Left ventricle myocardium superior (tissue), 1 donor: Measurements from ENCODE around the gene AKNA. TPM values are rescaled to one million over a fixed set of nuclear protein-coding genes. Genes with fewer than 3 reads are reported as not detected.

Experiments
- ATAC-seq: fragments of 200-7000 bp; cut with Tn5 transposase; one replicate; pipeline ENCODE4 v1.9.1; 2020; ENCODE audit warnings: mild to moderate bottlenecking, moderate library complexity
- DNase-seq: peaks from one replicate; pipeline ENCODE4 v3.0.0-alpha.2; 2020
- intact Hi-C: fragments of 100-400 bp; cut with micrococcal nuclease; formaldehyde crosslinking; loops from one replicate; pipeline ENCODE4 v1.11.0; 2022
- long read RNA-seq: library from polyadenylated mRNA; unstranded; transcript quantifications from one replicate; pipeline ENCODE4 v2.0.0, GENCODE V29; 2021
- total RNA-seq: library from RNA; stranded (reverse); fragmentation: NEBNext Ultra II Directional; extraction: Animal tissue kit (Norgen Biotek cat#: 25700); gene quantifications from one replicate; pipeline ENCODE4 v1.2.1, GENCODE V29; 2021
- donor health status: DM: no; HTN: yes; CAD: no; lungs with severe emphysema.

Gene AKNA, protein sequence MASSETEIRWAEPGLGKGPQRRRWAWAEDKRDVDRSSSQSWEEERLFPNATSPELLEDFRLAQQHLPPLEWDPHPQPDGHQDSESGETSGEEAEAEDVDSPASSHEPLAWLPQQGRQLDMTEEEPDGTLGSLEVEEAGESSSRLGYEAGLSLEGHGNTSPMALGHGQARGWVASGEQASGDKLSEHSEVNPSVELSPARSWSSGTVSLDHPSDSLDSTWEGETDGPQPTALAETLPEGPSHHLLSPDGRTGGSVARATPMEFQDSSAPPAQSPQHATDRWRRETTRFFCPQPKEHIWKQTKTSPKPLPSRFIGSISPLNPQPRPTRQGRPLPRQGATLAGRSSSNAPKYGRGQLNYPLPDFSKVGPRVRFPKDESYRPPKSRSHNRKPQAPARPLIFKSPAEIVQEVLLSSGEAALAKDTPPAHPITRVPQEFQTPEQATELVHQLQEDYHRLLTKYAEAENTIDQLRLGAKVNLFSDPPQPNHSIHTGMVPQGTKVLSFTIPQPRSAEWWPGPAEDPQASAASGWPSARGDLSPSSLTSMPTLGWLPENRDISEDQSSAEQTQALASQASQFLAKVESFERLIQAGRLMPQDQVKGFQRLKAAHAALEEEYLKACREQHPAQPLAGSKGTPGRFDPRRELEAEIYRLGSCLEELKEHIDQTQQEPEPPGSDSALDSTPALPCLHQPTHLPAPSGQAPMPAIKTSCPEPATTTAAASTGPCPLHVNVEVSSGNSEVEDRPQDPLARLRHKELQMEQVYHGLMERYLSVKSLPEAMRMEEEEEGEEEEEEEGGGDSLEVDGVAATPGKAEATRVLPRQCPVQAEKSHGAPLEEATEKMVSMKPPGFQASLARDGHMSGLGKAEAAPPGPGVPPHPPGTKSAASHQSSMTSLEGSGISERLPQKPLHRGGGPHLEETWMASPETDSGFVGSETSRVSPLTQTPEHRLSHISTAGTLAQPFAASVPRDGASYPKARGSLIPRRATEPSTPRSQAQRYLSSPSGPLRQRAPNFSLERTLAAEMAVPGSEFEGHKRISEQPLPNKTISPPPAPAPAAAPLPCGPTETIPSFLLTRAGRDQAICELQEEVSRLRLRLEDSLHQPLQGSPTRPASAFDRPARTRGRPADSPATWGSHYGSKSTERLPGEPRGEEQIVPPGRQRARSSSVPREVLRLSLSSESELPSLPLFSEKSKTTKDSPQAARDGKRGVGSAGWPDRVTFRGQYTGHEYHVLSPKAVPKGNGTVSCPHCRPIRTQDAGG (N-terminal part only)
- total RNA-seq, result 5.1 TPM
- long read RNA-seq, partial matches to known transcripts, result 0 of 1 reads
- long read RNA-seq, other reads (novel, unspliced or antisense), result 1 of 1 reads

DNA sequence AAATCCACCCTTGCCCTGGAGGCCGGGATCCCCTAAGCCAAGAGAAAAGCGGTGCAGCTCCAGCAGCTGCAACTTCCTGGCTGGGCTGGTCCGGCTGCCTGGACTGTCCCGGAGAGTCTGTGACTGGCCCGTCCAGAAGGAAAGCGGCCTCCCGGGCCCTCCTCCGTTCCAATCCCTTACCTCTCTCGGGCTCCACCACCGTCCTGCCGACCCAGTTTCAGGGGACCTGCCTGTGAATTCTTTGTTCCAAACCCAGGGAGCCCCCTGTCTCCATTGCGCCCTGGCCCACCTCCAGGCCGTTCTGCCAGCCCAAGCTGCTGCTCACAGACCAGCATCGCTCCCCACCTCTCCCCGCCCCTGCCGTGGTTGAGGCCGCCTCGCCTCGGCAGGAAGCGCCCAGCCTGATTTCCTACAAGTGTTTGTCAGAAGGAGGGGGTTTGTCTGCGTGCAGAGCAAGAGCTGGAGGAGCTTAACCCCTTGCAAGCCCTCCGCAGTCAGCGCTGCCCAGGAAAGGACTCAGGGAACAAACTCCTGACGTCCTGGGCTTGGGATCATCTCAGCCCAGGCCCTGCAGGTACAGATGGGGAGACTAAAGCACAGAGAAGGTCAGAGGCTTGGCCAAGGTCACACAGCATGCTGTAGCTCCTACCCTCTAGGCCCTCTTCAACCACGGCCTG lies at the start of gene AKNA:
Gene AKNA, minus strand, starts transcription at position 303 of the 677 bp plus-strand sequence. CDS start 6,649 bp downstream, outside the sequence.
- intact Hi-C loops, result no loop called here
- ATAC-seq, result peak; percentile 73
- DNase-seq, result peak; percentile 81

DNA sequence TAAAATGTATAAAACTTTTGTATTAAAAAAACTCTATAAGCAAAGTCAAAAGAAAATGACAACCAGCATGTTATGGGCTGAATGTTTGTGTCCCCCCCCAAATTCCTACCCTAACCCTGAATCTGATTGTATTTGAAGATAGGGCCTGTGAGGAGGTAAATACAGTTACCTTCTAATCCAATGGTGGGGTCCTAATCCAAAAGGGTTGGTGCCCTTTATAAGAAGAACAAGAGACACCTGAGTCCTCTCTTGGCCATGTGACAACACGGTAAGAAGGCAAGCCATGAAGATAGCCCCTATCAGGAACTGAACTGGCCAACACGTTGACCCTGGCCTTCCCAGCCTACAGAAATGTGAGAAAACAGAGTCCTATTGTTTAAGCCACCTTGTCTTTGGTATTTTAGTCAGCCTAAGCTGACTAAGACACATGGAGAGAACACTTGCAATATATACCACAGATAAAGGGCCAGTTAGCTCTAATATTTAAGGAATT lies 49.7 kb upstream of the AKNA start:
- ATAC-seq, result no peak
- intact Hi-C loops, result loop anchor here (10.0 kb wide), 1 partner anchor 217 kb away; the partner anchor contains the start of gene TEX53

DNA sequence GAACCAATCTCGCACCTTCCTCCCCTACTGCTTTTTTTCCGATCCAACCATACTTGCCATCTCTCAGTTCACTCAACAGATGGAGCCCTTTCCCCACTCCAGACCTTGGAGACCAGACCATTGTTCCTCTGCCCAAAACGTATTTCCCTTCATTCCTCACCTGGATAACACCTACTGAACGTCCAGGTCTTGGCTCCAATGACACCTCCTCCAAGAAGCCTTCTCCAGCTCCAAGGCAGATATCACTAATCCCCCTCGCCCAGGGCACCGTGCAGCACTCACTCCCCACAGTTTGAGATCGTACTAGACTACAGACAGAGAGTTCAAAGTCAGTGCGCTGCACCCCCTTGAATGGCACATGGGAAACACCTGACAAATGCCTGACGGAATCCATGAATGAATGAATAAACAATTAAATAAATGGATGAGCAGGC lies 47.1 kb upstream of the AKNA start:
- DNase-seq (no peak), ATAC-seq (peak; percentile 32)
- intact Hi-C loops, result loop anchor here (10.0 kb wide), 1 partner anchor 220 kb away; the partner anchor contains the start of gene TEX53

More for the DNA sequence above, 49.7 kb upstream of the AKNA start:
- DNase-seq, result no peak

DNA sequence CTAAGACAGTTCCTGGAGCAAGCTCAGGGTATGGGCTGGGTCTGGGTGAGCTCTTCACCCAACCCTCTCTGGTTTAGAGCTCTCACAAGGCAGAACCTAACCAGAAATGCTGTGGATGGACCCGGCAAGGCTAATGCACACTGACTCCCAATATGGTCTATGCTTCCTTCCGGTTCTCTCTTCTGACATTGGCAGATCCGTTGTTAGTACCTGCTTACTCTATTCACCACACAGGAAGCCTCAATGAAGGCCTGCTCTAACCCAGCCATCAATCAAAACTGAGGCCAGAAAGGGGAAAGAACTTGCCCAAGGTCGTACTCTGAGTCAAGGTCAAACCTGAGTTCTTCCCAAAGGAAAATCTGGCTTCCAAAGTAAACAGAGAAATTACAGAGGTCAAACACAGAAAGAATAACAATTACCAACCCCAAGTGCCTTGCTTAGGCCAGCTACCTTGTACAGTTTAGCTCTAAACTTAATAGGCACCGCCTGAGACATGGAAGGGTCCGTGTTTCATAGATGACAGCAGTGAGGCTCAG lies 46.0 kb upstream of the AKNA start:
- DNase-seq (no peak), ATAC-seq (no peak)
- intact Hi-C loops, result loop anchor here (10.0 kb wide), 1 partner anchor 221 kb away; the partner anchor contains the start of gene TEX53

DNA sequence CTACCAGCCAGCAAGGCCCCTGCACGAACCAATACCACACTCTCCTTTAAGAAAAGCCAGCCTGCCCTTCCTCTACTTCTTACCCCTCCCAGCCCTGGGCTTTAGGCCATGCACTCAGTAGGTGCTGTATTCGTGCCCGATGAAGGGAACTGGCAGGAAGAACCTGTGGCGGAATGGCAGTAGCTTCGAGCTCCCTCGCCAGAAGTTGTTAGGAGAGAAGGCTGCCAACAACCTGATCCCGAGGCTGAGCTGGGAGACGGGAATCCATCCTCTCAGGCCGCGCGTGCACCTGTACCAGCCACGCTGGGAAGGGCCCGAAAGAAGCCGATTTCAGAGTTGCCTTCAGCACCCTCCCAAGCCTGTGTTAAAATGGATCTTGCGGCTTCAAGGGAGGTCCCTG lies 45.3 kb upstream of the AKNA start:
- no peak for DNase-seq
- ATAC-seq, result no peak
- intact Hi-C loops, result loop anchor here (10.0 kb wide), 1 partner anchor 222 kb away; the partner anchor contains the start of gene TEX53

DNA sequence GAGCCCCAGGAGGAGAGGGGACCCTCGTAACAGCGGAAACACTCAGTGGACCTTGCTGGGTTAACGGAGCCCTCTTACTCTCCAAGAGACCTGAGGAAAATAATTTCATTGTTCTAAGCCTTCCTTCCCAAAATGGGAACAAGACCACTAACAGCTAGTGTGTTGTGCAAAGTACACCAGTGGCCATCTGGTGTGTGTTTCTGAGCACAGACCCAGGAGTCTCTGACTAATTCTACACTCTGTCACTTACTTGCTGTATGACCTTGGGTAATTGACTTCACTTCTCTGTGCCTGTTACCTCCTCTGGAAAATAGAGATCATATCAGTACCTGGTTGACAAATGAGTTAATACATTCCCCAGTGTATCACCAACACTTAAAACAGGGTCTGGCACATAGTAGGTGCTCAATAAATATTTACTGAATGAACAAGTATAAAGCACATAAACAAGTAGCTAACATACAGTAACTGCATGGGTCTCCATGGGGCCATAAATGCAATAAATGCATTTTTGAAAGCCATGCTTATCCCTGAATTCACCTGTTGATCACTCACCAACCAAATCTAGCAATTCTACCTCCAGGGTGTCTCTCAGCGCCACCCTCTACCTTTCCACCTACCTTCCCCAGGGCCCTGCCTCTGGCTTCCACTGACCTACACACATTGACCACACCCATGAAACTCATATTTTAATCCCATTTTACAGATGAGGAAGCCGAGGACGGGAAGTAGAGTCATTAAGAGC lies 44.7 kb upstream of the AKNA start:
- intact Hi-C loops, result loop anchor here (10.0 kb wide), 1 partner anchor 222 kb away; the partner anchor contains the start of gene TEX53
- DNase-seq, result no peak
- no peak for ATAC-seq

DNA sequence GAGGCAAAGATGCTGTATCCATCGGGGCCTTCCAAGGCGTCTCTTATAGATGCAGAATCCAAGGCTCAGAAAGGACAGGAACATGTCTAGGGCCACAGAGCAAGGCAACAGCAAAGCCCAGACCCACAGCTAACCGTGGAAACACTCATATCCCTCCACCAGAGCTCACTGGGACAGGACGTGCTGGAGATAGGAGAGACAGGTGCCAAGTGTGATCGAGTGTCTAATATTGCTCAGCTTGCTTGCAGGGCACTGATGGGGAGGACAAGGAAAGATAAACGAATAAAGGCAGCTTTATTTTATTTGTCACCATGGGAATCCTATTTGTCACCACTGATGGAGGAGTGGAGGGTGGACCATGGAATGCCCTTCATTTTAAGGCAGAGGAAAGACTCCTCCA lies 44.0 kb upstream of the AKNA start:
- intact Hi-C loops, result loop anchor here (10.0 kb wide), 1 partner anchor 223 kb away; the partner anchor contains the start of gene TEX53
- ATAC-seq, result no peak

DNA sequence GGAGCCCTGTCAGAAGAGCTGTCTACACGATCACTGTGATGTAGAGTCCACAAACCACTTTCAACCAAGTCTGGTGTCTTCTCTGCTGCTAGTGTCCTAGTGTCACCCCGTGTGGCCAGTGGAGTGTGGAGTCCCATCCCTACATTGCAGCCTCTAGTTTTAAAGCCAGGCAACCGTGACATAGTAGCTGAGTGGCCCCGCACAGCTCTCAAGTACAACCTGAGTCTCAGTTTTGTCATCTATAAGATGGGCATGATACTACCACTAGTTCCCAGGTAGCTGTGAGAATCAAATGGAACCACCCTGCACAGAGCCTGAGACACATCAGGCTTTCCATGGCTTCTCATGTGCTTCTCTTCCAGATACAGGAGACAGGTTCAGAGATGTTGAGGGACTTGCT lies 43.2 kb upstream of the AKNA start:
- intact Hi-C loops, result loop anchor here (10.0 kb wide), 1 partner anchor 224 kb away; the partner anchor contains the start of gene TEX53
- DNase-seq (no peak), ATAC-seq (no peak)

More for the DNA sequence above, 44.0 kb upstream of the AKNA start:
- no peak for DNase-seq

DNA sequence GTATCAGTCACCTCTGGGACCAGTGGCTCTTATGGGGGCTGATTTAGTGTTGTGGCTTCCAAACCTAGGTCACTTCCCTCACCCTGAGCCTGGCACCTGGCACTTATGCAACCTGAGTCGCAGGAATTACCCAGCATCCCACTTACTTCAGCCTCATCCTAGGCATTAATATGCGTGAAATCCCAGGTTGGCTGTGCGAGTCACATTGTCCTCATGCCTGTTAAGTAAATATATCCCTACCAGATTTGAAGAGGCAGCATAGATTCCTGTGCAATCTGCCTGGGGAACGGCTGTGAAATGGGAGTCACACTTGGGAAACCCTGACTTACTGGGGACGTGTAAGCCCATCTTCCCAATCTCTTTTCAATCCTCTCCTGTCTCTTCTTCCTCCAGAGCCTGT lies 42.7 kb upstream of the AKNA start:
- intact Hi-C loops, result loop anchor here (10.0 kb wide), 1 partner anchor 224 kb away; the partner anchor contains the start of gene TEX53
- DNase-seq, result no peak
- ATAC-seq, result no peak

DNA sequence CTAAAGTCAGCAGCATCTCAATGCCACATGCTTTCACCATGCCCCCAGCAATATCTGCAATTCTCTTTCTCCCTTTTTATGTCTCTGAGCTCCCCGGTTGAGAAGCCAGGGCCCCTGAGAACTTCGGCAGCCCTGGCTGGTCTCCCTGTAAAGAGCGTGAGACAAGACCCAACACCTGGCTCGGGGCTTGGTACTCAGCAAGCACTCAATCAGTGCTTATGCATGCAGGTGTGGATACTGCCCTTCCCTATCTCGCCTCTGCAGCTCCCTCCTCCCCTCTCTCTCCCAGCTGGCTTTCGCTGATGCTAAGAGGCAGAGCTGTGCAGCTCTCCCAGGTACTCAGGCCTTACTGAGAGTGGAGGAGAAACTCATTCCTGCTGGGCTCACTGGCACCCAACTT lies 41.7 kb upstream of the AKNA start:
- ATAC-seq, result no peak
- intact Hi-C loops, result no loop called here
- DNase-seq, result no peak

DNA sequence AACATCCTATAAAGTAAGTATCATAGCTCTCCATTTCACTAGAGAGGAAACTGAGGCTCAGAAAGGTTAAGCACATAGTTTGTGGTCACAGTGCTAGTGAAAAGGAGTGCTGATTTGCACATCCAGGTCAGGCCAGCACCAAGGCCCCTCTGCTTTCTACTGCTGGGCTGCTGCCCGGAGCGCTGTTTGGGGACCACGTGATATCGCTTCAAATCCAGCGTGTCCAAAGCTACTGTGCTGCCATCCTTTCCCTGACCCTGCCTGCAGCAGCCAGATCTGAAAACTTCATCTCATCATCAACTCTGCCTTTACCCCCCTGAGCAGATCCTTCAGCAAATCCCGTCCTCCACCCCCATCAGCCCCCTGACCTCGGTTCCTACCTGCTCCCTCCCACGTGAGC lies 40.7 kb upstream of the AKNA start:
- intact Hi-C loops, result no loop called here
- ATAC-seq (no peak), DNase-seq (no peak)

DNA sequence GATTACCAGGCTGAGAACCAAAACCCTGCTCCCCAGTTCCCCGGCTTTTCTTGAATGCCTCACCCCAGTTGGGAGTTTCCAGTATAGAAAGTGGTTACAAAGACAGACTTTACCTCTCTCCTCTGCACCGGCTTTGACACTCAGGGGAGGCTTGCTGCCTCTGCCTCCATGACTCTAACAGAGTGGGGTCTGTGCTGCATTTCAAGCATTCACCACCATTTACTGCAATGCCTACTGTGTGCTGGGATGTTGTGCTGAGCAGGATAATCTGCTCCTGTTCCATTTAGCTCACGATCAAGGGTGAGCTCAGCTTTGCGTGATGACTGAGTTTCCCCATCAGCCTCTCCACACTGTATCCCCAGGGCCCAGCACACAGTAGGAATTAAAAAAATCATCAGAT lies 39.9 kb upstream of the AKNA start:
- DNase-seq, result no peak
- no peak for ATAC-seq
- intact Hi-C loops, result no loop called here

DNA sequence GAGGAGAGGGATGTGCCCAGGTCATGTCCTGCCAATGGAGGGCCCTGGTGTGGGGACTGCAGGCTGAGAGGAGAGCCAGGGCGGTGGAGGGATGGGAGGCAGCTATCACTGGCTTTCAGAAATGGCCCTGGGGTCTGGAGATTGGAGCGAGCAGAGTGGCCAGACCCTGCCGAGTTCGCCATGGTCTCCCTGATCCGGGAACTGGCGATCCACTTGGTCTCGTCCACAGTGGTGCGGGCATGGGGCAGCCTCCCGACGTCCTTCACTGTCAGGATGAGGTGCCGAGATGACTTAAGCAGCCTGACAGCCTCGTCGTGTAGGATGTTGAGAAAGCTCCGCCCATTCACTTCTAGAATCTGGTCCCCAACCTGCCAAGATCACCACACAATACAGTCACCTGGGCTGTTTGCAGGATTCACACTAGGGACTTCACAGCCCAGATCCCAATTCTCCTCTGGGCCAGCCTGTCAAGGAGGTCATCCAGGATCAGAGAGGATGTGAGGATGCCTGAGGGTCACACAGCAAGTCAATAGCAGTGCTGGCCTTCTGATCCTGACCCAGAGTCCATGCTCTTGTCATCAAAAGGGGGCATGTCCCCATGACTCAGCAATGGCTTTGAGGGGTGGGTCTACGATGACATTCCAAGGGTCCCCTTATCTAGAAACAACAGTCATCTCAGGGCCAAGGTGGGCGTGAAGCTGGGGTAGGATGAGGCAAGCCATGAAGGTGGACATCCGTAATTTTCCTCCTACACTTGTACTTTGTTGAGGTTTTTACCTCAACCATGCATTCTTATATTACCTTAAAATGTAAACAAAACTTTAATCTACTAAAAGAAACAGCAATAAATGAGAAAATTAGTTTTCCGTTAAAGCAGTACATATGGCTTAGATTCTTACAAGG lies 38.5 kb upstream of the AKNA start:
- ATAC-seq (no peak), DNase-seq (no peak)
- intact Hi-C loops, result no loop called here

DNA sequence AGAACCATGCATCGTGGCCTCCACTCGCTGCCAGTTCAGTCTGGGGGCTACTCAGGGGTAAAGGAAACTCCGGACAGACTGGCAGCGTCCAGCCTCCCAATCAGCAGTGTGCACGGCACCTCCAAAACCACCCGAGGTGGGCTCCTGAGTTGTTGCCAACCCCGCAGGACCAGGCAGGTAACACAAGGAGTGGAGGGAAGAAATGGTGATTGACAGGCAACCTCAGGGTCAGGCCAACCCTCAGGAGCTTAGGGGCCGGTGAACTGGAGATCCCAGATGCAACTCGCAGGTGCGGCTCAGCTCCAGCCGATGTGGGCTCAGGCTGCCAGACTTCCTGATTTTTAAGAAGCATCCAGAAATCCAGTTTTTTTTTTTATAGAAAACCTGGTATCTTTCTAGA lies 37.3 kb upstream of the AKNA start:
- ATAC-seq (no peak), DNase-seq (no peak)
- intact Hi-C loops, result no loop called here

DNA sequence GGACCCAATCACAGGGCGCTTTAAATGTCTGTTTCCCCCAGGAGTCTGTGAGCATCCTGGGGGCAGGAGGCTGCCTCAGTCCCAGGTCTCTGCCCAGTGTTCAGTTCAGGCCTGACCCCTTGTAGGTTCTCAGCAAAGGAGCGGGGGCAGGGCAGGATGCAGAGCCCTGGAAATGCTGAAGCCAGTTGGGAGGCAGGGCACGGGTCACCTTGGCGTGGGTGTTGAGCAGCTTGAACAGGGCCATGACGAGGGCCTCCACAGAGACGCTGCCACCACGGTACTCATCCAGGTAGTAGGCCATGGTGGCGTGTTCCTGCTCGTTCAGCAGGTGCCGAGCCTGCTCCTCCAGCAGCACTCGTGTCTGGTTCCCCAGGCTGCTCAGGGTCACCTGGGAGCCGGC lies 36.3 kb upstream of the AKNA start:
- ATAC-seq, result no peak
- intact Hi-C loops, result no loop called here

DNA sequence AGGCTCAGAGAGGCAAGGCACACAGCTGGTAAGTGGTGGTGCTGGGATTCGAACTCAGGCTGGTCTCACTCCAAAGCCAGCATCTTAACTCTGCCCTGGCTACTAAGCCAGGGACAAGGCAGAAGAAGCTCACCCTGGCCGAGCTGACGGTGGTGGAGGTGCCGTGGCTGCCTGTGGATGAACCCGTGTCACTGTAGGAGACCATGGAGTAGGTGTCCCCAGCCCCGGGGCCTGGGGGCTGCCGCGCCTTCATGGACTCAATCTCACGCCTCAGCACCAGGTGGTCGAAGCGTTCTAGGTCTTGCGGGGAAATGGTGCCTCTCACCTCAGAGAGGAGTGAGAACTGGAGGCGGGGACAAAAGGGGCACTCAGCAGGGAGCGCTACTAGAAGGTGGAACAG lies 35.4 kb upstream of the AKNA start:
- DNase-seq (no peak), ATAC-seq (no peak)
- intact Hi-C loops, result no loop called here

More for the DNA sequence above, 36.3 kb upstream of the AKNA start:
- DNase-seq, result no peak
